ENCODE results near the gene EML6.

DNA sequence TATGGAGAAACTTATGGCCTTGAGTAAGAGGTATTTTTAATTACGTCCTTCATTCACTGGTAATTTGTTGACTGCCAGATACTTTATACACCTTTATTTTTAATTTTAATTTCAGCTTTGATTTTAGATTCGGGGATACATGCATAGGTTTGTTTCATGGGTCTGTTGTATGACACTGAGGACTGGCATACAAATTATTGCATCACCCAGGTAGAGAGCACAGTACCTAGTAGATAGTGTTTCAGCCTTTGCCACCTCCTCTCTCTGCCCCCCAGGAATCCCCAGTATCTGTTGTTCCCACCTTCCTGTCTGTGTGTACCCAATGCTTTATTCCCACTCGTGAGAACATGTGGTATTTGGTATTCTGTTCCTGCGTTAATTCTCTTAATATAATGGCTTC, 188.8 kb downstream of the EML6 start:
- no peak for TF ChIP-seq MYC (IDR thresholded peaks at IDR 0.05; ENCODE audit: low read depth, low read length)
- TF ChIP-seq, protein P1, sequence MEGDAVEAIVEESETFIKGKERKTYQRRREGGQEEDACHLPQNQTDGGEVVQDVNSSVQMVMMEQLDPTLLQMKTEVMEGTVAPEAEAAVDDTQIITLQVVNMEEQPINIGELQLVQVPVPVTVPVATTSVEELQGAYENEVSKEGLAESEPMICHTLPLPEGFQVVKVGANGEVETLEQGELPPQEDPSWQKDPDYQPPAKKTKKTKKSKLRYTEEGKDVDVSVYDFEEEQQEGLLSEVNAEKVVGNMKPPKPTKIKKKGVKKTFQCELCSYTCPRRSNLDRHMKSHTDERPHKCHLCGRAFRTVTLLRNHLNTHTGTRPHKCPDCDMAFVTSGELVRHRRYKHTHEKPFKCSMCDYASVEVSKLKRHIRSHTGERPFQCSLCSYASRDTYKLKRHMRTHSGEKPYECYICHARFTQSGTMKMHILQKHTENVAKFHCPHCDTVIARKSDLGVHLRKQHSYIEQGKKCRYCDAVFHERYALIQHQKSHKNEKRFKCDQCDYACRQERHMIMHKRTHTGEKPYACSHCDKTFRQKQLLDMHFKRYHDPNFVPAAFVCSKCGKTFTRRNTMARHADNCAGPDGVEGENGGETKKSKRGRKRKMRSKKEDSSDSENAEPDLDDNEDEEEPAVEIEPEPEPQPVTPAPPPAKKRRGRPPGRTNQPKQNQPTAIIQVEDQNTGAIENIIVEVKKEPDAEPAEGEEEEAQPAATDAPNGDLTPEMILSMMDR (IDR thresholded peaks at IDR 0.05; ENCODE audit: low read depth, low read length), result no peak
- TF ChIP-seq, protein P2, sequence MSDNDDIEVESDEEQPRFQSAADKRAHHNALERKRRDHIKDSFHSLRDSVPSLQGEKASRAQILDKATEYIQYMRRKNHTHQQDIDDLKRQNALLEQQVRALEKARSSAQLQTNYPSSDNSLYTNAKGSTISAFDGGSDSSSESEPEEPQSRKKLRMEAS (IDR thresholded peaks at IDR 0.05; ENCODE audit: low read depth, low read length), result no peak
- TF ChIP-seq POLR2A (IDR thresholded peaks at IDR 0.05; ENCODE audit: extremely low read depth, insufficient read length), result no peak
